Germinal center (tissue), 1 donor: ENCODE measurements around the gene RUNX1.

ENCODE experiments used
- DNase-seq: peaks from one replicate; pipeline ENCODE4 v3.0.0; 2012; ENCODE audit warnings: mixed read lengths, low spot score

The RUNX1 gene

DNA sequence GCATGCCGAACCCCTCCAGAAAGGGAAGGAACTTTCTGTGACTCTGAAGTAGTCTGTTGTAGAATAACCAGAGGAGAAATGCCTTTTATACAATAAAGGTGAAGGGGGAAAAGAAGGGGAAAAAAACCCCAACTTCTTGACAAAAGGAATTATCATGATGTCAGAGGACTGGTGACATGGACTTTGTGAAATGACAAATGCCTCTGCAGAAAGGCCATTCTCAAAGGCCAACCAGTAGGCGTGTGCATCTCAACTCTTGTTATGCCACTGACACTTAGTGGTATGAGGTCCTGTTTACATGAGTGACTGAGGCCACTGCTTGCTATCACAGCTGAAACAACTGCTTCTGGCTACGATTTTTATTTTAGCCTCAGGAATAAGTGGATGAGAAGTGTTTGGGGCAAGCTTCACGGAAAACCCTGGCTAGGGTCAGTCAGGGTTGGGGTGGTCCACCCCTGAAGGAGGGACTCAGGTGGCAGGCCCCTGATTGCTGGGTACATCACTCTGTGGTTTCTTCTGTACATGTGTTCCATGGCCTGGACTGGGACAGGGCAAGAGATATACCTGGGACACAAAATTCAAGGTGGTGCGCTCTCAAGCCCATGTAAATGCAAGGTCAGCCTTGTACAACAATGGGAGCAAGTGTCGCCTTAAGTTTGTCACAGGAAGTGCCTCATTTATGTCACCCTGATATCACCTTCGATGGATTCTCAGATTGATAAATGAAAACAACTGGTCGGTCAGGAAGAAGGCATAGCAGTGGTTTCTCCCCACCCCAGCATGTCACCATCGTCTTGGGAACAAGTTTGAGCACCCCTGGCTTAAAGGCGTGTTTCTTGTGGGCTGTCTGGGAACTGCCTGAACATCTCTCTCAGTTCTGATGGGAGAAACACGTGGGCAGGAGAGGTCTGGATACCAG is 12.4 kb downstream of the RUNX1 start:
- DNase-seq: no peak

DNA sequence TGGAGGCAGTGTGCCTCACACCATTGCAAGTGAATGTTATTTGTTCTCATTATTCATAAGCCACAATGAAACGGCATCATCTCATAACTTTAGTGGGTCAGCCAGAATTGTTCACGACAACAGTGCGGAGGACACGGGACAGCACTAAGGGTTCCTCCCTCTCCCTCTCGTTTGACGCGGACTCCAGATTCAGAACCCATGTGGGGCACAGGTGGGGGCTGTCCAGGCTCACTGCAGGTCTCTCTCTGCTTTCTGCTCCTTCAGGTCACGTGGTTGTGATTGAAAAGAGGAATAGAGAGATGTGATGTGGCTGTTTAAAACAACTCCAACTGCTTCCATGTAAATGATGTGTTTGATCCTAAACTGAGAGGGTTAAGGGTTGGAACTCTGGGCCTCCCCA is 13.5 kb downstream of the RUNX1 start:
- no peak for DNase-seq

- no peak for DNase-seq
Observed at GRCh38 chr21:35035116-35035515, 14.0 kb downstream of the RUNX1 start.

DNA sequence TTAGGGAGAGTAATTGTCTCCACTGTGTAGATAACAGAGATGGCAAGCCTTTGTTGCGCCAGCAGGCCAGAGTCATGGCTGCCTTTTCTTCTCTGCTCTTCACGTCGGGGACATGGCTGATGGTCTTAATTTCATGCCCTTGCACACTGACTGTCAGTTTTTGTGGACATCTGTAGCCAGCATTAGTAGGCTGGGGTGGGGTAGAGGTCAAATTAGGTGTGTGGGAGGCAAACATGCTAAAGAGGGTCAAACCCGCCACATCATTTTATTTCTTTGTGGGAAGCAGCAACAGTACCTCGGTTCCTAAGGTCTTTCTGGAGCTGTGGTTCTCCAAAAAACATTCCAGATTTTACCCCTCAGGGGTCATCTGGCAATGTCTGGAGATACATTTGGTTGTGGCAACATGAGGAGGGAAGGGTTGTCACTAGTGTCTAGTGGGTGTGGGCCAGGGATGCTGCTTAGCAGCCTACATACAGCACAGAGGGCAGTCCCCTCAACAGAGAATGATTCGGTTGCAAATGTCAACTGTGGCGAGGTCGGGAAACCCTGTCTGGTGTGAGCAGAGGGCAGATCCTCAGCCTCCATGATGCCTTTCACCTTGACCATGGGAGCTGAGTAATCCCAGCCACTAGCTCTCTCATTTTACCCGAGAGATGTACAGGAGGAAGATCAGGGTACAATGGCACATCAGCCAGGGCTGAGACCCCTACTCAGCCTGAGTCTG is 14.7 kb downstream of the RUNX1 start:
- DNase-seq: no peak

GRCh38 chr21:35032474-35033263 is 16.4 kb downstream of the RUNX1 start:
- DNase-seq: no peak

DNA sequence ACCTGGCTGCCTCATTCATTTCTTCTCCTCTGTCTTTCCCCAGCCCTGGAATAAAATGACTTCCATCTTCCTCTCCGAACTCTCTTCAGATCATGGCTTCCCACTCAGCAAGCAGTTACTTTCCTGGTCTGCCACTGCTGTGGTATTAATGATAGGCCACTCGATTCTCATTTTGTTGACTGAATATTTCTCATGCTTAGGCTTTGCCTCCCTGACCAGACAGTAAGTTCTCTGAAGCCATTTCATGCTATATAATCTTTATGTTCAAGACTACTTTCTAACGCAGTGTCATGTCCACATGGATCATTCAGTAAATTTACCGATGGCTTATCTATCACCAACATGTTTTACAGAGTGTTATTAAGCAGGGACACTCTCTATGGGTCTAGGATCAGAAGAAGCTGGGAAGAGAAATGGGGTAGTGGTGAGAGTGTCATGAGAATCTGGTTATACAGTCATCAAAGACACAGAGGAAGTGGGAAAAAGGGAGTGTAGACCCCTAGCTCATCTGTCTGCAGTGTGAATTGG is 20.6 kb downstream of the RUNX1 start:
- no peak for DNase-seq

GRCh38 chr21:35027563-35028450 is 21.3 kb downstream of the RUNX1 start:
- no peak for DNase-seq

DNA sequence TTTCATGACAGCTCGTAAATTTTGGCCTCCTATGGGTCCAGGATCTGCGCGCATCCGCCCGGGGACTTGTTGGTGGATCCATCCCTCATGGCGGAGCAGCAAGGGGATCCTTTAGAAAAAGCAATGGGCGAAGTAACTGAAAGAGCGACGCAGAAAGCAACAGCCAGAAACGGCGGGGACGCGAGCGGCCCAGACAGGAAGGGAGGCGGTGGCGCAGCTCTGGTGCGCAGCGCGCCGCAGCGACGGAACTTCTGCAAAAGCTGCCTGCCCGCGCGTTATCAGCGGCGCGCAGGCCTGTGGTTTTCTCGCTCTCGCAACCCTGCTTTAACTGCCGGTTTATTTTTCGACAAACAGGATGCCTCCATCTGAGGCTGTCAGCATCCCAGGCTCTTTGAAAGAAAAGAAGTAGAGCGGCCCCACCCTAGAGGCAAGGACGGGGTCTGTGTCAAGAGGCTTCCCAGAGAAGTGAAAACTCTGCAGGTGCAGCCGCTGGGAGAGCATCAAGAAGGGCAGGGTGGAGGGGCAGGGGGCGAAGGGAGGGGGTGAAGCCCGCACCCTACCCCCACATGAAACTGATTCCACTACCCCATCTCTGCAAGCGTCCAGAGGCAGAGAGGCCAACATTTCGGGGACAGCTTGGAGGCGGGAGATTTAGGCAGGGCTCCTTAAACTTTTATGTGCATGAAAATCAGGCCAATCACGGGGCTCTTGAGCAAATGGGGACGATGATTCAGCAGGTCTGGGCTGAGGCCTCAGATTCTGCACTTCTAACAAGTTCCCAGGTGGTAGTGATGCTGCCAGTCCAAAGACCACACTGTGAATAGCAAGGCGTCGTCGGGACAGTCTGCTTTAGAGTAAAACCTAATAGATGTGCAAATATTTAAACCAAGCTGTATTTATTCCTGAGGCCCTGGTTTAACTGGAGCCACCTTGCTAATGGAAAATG is 22.2 kb downstream of the RUNX1 start:
- peak; percentile 66 for DNase-seq

GRCh38 chr21:35026153-35026500 is 23.0 kb downstream of the RUNX1 start:
- no peak for DNase-seq

DNA sequence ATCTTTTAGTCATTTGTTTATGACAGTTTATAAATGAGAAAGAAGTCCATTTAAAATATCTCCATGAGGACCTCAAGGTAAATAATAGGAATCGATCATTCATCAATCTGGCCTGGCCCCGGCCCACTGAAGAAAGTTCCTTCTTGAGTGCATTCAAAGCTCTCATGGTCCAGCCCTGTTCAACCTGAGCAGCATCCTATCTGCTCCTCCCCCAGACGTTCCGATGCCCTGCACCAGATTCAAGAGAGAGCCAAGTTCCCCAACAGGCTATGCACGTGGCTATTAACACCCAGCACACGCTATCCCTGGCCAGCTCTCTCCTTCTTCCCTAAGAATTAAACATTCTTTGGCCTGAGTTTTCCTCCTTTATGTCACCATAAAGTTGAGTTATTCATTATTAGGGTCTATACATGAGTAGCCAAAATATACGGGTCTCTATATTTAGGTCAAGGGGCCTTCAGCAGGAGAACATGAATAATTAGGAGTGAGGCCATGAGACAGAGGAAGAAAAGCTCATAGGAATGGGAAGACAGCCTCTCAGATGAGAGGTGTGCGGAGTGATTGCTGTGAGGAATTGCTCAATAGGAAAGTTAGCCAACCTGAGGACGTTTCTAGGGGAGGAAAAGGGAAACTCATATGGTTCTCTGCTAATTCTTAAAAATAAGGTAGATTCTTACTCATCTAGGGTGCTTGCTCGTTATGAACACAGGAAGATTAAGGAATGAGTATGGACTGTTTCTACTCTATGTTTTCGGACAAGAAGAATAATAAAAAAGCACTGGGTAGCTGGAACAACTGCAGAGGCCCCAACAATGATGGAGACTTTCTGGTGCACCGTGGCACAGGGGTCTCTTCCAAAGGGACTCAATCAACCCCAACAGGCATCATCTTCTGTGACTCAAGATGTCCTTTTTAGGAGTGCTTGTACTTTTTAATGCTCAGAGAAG is 23.6 kb downstream of the RUNX1 start:
- DNase-seq: no peak

GRCh38 chr21:35024513-35024912 is 24.6 kb downstream of the RUNX1 start:
- no peak for DNase-seq

DNA sequence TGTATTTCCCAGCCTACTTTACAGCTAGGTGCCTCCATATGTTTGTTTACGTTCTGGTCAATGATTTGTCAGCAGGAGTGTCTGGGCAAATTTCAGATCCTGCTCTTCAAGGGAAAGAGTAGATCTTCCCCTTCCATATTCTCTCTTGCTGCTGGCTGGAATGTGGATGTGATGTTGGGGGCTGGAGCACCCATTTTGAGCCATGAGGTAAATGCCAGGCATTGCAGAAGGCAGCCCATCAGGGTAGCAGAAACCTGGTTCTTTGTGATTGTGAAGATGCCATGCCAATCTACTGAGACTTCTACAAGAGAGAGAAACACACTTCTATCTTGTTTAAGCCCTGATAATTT is 25.1 kb downstream of the RUNX1 start:
- DNase-seq: no peak

- DNase-seq: no peak
Observed at GRCh38 chr21:35023396-35024070, 25.6 kb downstream of the RUNX1 start.

- no peak for DNase-seq
Observed at GRCh38 chr21:35021546-35021945, 27.6 kb downstream of the RUNX1 start.

GRCh38 chr21:35020902-35021301 is 28.2 kb downstream of the RUNX1 start:
- DNase-seq: no peak

DNA sequence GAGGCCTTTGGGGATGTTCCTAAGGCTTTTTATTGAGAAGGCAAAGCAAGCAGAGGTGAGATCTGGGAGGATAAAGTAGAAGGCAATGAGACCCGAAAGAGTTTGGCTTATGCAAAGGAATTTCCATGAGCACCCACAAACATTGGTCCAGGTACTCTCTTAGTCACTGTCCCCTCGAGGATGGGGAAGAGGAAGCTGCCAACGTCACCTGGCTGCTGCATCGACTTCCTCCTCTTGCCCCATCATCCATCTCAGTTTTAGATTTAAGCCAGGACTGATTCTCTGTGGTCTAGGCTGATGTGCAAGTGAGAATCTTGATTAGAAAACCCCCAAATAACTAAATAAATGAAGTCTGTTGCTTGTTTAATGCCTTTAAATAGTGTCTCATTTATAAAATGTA is 28.7 kb downstream of the RUNX1 start:
- no peak for DNase-seq

- DNase-seq: no peak
Observed at GRCh38 chr21:35019631-35020032, 29.5 kb downstream of the RUNX1 start.

GRCh38 chr21:35017256-35017655 is 31.8 kb downstream of the RUNX1 start:
- no peak for DNase-seq
